ENCODE results near the gene NCBP1.

The NCBP1 gene

GRCh38 chr9:97673922-97674321 is 40.3 kb downstream of the NCBP1 start:
- Histone ChIP-seq H3K36me3 (ENCODE audit: insufficient read depth, low read length) (peaks cover 87% of the 10 kb centered on the region), H3K9me3 (ENCODE audit: insufficient read depth, low read depth, low read length) (no peaks in the 10 kb centered on the region), H3K4me1 (ENCODE audit: insufficient read depth, low read length) (no peaks in the 10 kb centered on the region), H3K9ac (ENCODE audit: low read depth, low read length) (no peak overlapping the region), H3K27ac (ENCODE audit: low read depth, low read length) (no peak overlapping the region), H3K27me3 (ENCODE audit: insufficient read depth, low read length) (no peaks in the 10 kb centered on the region), H3K4me3 (ENCODE audit: low read length) (no peak overlapping the region)
- 95% methylated on average over 2 of the region's 3 CpGs for WGBS

- H3K27me3 ChIP-seq (ENCODE audit: insufficient read depth, low read length), result no peaks in the 10 kb centered on the region
- no peak overlapping the region for H3K27ac ChIP-seq (ENCODE audit: low read depth, low read length)
- no peaks in the 10 kb centered on the region for H3K9me3 ChIP-seq (ENCODE audit: insufficient read depth, low read depth, low read length)
- no peaks in the 10 kb centered on the region for H3K4me1 ChIP-seq (ENCODE audit: insufficient read depth, low read length)
- H3K9ac ChIP-seq (ENCODE audit: low read depth, low read length), result no peak overlapping the region
- no peak overlapping the region for H3K4me3 ChIP-seq (ENCODE audit: low read length)
- WGBS, result 97% methylated on average over 3 of the region's 3 CpGs
- peaks cover 70% of the 10 kb centered on the region for H3K36me3 ChIP-seq (ENCODE audit: insufficient read depth, low read length)
These were observed 42.0 kb downstream of the NCBP1 start for GRCh38 chr9:97675655-97676054.

GRCh38 chr9:97682242-97682641 is 48.6 kb downstream of the NCBP1 start:
- Histone ChIP-seq H3K27me3 (ENCODE audit: insufficient read depth, low read length) (no peaks in the 10 kb centered on the region), H3K36me3 (ENCODE audit: insufficient read depth, low read length) (peaks cover 31% of the 10 kb centered on the region), H3K27ac (ENCODE audit: low read depth, low read length) (no peak overlapping the region), H3K4me1 (ENCODE audit: insufficient read depth, low read length) (no peaks in the 10 kb centered on the region), H3K9me3 (ENCODE audit: insufficient read depth, low read depth, low read length) (no peaks in the 10 kb centered on the region), H3K9ac (ENCODE audit: low read depth, low read length) (no peak overlapping the region), H3K4me3 (ENCODE audit: low read length) (no peak overlapping the region)
- WGBS, result 89% methylated on average over 1 of the region's 1 CpG

GRCh38 chr9:97688654-97689053 is 55.0 kb downstream of the NCBP1 start:
- WGBS, result 100% methylated on average over 1 of the region's 1 CpG
- H3K4me3 ChIP-seq (ENCODE audit: low read length), result no peak overlapping the region
- no peaks in the 10 kb centered on the region for H3K27me3 ChIP-seq (ENCODE audit: insufficient read depth, low read length)
- no peaks in the 10 kb centered on the region for H3K4me1 ChIP-seq (ENCODE audit: insufficient read depth, low read length)
- peaks cover 18% of the 10 kb centered on the region for H3K36me3 ChIP-seq (ENCODE audit: insufficient read depth, low read length)
- H3K9ac ChIP-seq (ENCODE audit: low read depth, low read length), result no peak overlapping the region
- H3K9me3 ChIP-seq (ENCODE audit: insufficient read depth, low read depth, low read length), result no peaks in the 10 kb centered on the region
- no peak overlapping the region for H3K27ac ChIP-seq (ENCODE audit: low read depth, low read length)

- Histone ChIP-seq H3K36me3 (ENCODE audit: insufficient read depth, low read length) (peaks cover 9% of the 10 kb centered on the region; the same call in 1 of the 2 replicates), H3K9ac (ENCODE audit: low read depth, low read length) (no peak overlapping the region), H3K27ac (ENCODE audit: low read depth, low read length) (no peak overlapping the region), H3K4me3 (ENCODE audit: low read length) (no peak overlapping the region), H3K9me3 (ENCODE audit: insufficient read depth, low read depth, low read length) (no peaks in the 10 kb centered on the region), H3K4me1 (ENCODE audit: insufficient read depth, low read length) (no peaks in the 10 kb centered on the region), H3K27me3 (ENCODE audit: insufficient read depth, low read length) (peaks cover 6% of the 10 kb centered on the region; the same call in 1 of the 2 replicates)
- 63% methylated on average over 3 of the region's 4 CpGs for WGBS
These were observed 56.0 kb downstream of the NCBP1 start for GRCh38 chr9:97689401-97690180.

GRCh38 chr9:97694769-97695168 is 61.1 kb downstream of the NCBP1 start:
- Histone ChIP-seq H3K9ac (ENCODE audit: low read depth, low read length) (no peak overlapping the region), H3K36me3 (ENCODE audit: insufficient read depth, low read length) (no peaks in the 10 kb centered on the region), H3K4me1 (ENCODE audit: insufficient read depth, low read length) (peaks cover 13% of the 10 kb centered on the region), H3K9me3 (ENCODE audit: insufficient read depth, low read depth, low read length) (no peaks in the 10 kb centered on the region), H3K27ac (ENCODE audit: low read depth, low read length) (no peak overlapping the region), H3K27me3 (ENCODE audit: insufficient read depth, low read length) (peaks cover 41% of the 10 kb centered on the region), H3K4me3 (ENCODE audit: low read length) (no peak overlapping the region)
- 97% methylated on average over 6 of the region's 7 CpGs for WGBS

GRCh38 chr9:97695390-97695789 is 61.8 kb downstream of the NCBP1 start:
- H3K4me1 ChIP-seq (ENCODE audit: insufficient read depth, low read length), result peaks cover 13% of the 10 kb centered on the region
- no peaks in the 10 kb centered on the region for H3K9me3 ChIP-seq (ENCODE audit: insufficient read depth, low read depth, low read length)
- H3K9ac ChIP-seq (ENCODE audit: low read depth, low read length), result no peak overlapping the region
- WGBS, result 98% methylated on average over 3 of the region's 3 CpGs
- peaks cover 41% of the 10 kb centered on the region for H3K27me3 ChIP-seq (ENCODE audit: insufficient read depth, low read length)
- H3K4me3 ChIP-seq (ENCODE audit: low read length), result no peak overlapping the region
- H3K27ac ChIP-seq (ENCODE audit: low read depth, low read length), result no peak overlapping the region
- no peaks in the 10 kb centered on the region for H3K36me3 ChIP-seq (ENCODE audit: insufficient read depth, low read length)

- 50% methylated on average over 9 of the region's 9 CpGs for WGBS
- Histone ChIP-seq H3K4me3 (ENCODE audit: low read length) (peak overlapping the region; percentile 92), H3K27me3 (ENCODE audit: insufficient read depth, low read length) (peaks cover 41% of the 10 kb centered on the region), H3K4me1 (ENCODE audit: insufficient read depth, low read length) (peaks cover 13% of the 10 kb centered on the region), H3K36me3 (ENCODE audit: insufficient read depth, low read length) (no peaks in the 10 kb centered on the region), H3K27ac (ENCODE audit: low read depth, low read length) (no peak overlapping the region), H3K9me3 (ENCODE audit: insufficient read depth, low read depth, low read length) (no peaks in the 10 kb centered on the region), H3K9ac (ENCODE audit: low read depth, low read length) (peak overlapping the region; percentile 83)
These were observed 62.6 kb downstream of the NCBP1 start for GRCh38 chr9:97695995-97696802.

GRCh38 chr9:97696803-97697601 is 63.4 kb downstream of the NCBP1 start, which contains the start of gene XPA:
XPA (minus strand) TSS chr9:97697340; CDS start chr9:97697292, 48 bp downstream.
- no peaks in the 10 kb centered on the region for H3K36me3 ChIP-seq (ENCODE audit: insufficient read depth, low read length)
- H3K27me3 ChIP-seq (ENCODE audit: insufficient read depth, low read length), result peaks cover 41% of the 10 kb centered on the region
- WGBS, result under 1% methylated on average over 82 of the region's 82 CpGs
- H3K9ac ChIP-seq (ENCODE audit: low read depth, low read length), result peak within 1 kb of the TSS; percentile 83
- no peaks in the 10 kb centered on the region for H3K9me3 ChIP-seq (ENCODE audit: insufficient read depth, low read depth, low read length)
- H3K4me3 ChIP-seq (ENCODE audit: low read length), result peak within 1 kb of the TSS; percentile 92
- H3K4me1 ChIP-seq (ENCODE audit: insufficient read depth, low read length), result peaks cover 13% of the 10 kb centered on the region
- H3K27ac ChIP-seq (ENCODE audit: low read depth, low read length), result peak within 1 kb of the TSS; percentile 58; the same call in 1 of the 2 replicates

GRCh38 chr9:97697837-97698236 is 64.2 kb downstream of the NCBP1 start:
- Histone ChIP-seq H3K36me3 (ENCODE audit: insufficient read depth, low read length) (no peaks in the 10 kb centered on the region), H3K27me3 (ENCODE audit: insufficient read depth, low read length) (peaks cover 41% of the 10 kb centered on the region), H3K27ac (ENCODE audit: low read depth, low read length) (no peak overlapping the region), H3K9me3 (ENCODE audit: insufficient read depth, low read depth, low read length) (no peaks in the 10 kb centered on the region), H3K4me1 (ENCODE audit: insufficient read depth, low read length) (peaks cover 13% of the 10 kb centered on the region), H3K9ac (ENCODE audit: low read depth, low read length) (no peak overlapping the region), H3K4me3 (ENCODE audit: low read length) (peak overlapping the region; percentile 92)
- WGBS, result 84% methylated on average over 1 of the region's 1 CpG
